B cell (primary cell): ENCODE measurements around the gene ZP3. TPM values are rescaled to one million over a fixed set of nuclear protein-coding genes. Genes with fewer than 3 reads are reported as not detected.
A peak's percentile ranks its signal among the peaks of the same experiment; 100 is the strongest.
"Not testable (repeated sequence)": the region's sequence is repeated elsewhere in the genome, so short reads cannot be mapped to it uniquely, and the experiment has no call there.

Experiments used
- ATAC-seq: fragments of 200-7000 bp; cut with Tn5 transposase; one replicate; pipeline ENCODE4 v1.10.0; 2021; ENCODE audit warnings: low read depth, mild to moderate bottlenecking, moderate number of reproducible peaks, moderate library complexity
- CTCF ChIA-PET: fragments of 350-600 bp; sonication (Branson Sonifier 250); formaldehyde crosslinking; loops from one replicate; lab custom pipeline; 2021; ENCODE audit warnings: antibody characterized with exemption, inconsistent platforms; lab: Charles Lee
- POLR2A ChIA-PET: fragments of 350-600 bp; sonication (Branson Sonifier 250); formaldehyde crosslinking; loops from one replicate; lab custom pipeline; 2021; ENCODE audit warnings: antibody characterized with exemption; lab: Charles Lee
- DNase-seq: peaks from one replicate; pipeline ENCODE4 v3.0.0; 2013
- H2AFZ ChIP-seq: 2 replicates; pipeline ENCODE4 v1.6.1; 2012; ENCODE audit warnings: mild to moderate bottlenecking, low read depth, low read length; ENCODE audit not compliant: insufficient read depth, poor library complexity, severe bottlenecking
- H3K27ac ChIP-seq, 2 donors: 1 replicate in 1 of 2; 2 replicates in 1 of 2; pipeline ENCODE4 v1.5.1; 2012 to 2013; ENCODE audit warnings: low read length in 2 of 2, mild to moderate bottlenecking in 2 of 2, moderate library complexity in 1 of 2
- H3K27me3 ChIP-seq, 4 experiments: fragments of 200-600 bp in 1 of 4; sonication (generic) in 1 of 4; replicated peaks in 1 of 4; 1 replicate in 2 of 4; 2 replicates in 2 of 4; pipeline versions ENCODE4 v1.6.1 to v1.7.0; 2013 to 2016; ENCODE audit warnings: low read length in 3 of 4, mild to moderate bottlenecking in 2 of 4, mixed read lengths in 1 of 4, moderate library complexity in 1 of 4; ENCODE audit not compliant: insufficient read depth in 4 of 4, control insufficient read depth in 3 of 4; ENCODE audit errors: control extremely low read depth in 1 of 4
- H3K36me3 ChIP-seq, 2 experiments: replicated peaks in 1 of 2; 1 replicate in 1 of 2; 2 replicates in 1 of 2; pipeline versions ENCODE4 v1.6.1 to v1.7.1; 2013; ENCODE audit warnings: low read length in 1 of 2; ENCODE audit not compliant: insufficient read depth in 2 of 2, control insufficient read depth in 1 of 2; ENCODE audit errors: control extremely low read depth in 1 of 2, extremely low read depth in 1 of 2
- H3K4me1 ChIP-seq, 2 donors: fragments of 200-600 bp in 1 of 2; sonication (generic) in 1 of 2; 1 replicate in 1 of 2; 2 replicates in 1 of 2; pipeline versions ENCODE4 v1.5.1 to v1.6.1; 2013 to 2017; ENCODE audit warnings: low read length in 2 of 2; ENCODE audit not compliant: control insufficient read depth in 2 of 2, insufficient read depth in 2 of 2
- H3K4me2 ChIP-seq: replicated peaks from 2 replicates; pipeline ENCODE3; 2012; ENCODE audit warnings: mild to moderate bottlenecking, low read depth, low read length; ENCODE audit not compliant: poor library complexity, severe bottlenecking
- H3K4me3 ChIP-seq, 5 experiments: fragments of 200-600 bp in 1 of 5; sonication (generic) in 1 of 5; 1 replicate in 3 of 5; 2 replicates in 2 of 5; pipeline versions ENCODE4 v1.5.1 to v1.7.0; 2011 to 2016; ENCODE audit warnings: low read length in 4 of 5, mild to moderate bottlenecking in 4 of 5, low read depth in 2 of 5, control low read depth in 1 of 5, moderate library complexity in 1 of 5; ENCODE audit not compliant: insufficient read depth in 1 of 5; ENCODE audit errors: control extremely low read depth in 1 of 5, extremely low read depth in 1 of 5
- H3K79me2 ChIP-seq: fragments of 200-600 bp; sonication (generic); one replicate; pipeline ENCODE4 v1.6.0; 2016; ENCODE audit warnings: low read length; ENCODE audit not compliant: control insufficient read depth, insufficient read depth
- H3K9ac ChIP-seq: fragments of 200-600 bp; sonication (generic); 2 replicates; pipeline ENCODE4 v1.6.1; 2017; ENCODE audit warnings: mild to moderate bottlenecking, low read length, moderate library complexity
- H3K9me3 ChIP-seq, 3 donors: one replicate each; pipeline versions ENCODE4 v1.6.1 to v1.7.1; 2013; ENCODE audit warnings: low read length in 2 of 3; ENCODE audit not compliant: control insufficient read depth in 2 of 3, insufficient read depth in 1 of 3; ENCODE audit errors: control extremely low read depth in 1 of 3
- H4K20me1 ChIP-seq: 2 replicates; pipeline ENCODE4 v1.6.0; 2012; ENCODE audit warnings: mild to moderate bottlenecking, low read length; ENCODE audit not compliant: insufficient read depth, control insufficient read depth, poor library complexity, severe bottlenecking
- H3K27ac Mint-ChIP-seq: one replicate; pipeline ENCODE4 v1.8.0; 2021; ENCODE audit warnings: mixed read lengths
- H3K27me3 Mint-ChIP-seq: one replicate; pipeline ENCODE4 v1.8.0; 2021; ENCODE audit warnings: mixed read lengths
- H3K4me1 Mint-ChIP-seq: one replicate; pipeline ENCODE4 v1.8.0; 2021; ENCODE audit warnings: mixed read lengths
- H3K4me3 Mint-ChIP-seq: one replicate; pipeline ENCODE4 v1.8.0; 2021; ENCODE audit warnings: mixed read lengths
- H3K9me3 Mint-ChIP-seq: one replicate; pipeline ENCODE4 v1.8.0; 2022; ENCODE audit warnings: mixed read lengths; ENCODE audit not compliant: insufficient read depth
- WGBS: methylation state at CpG from one replicate; pipeline ENCODE4 v1.1.5; 2013; ENCODE audit warnings: missing lambda C conversion rate; ENCODE audit not compliant: insufficient coverage; 5-methylcytosine and 5-hydroxymethylcytosine counted together
- intact Hi-C: fragments of 100-400 bp; cut with micrococcal nuclease; formaldehyde crosslinking; loops from one replicate; pipeline ENCODE4 v1.10.0; 2022
- polyA plus RNA-seq: library from polyadenylated mRNA; depleted of rRNA; stranded (reverse); fragments of >200 nt; gene quantifications from 2 replicates; pipeline ENCODE4 v1.2.3, GENCODE V29; 2012
- total RNA-seq, 2 donors: library from RNA; stranded (reverse); fragments of 120-200 nt in 1 of 2; gene quantifications; 1 replicate in 1 of 2; 2 replicates in 1 of 2; pipeline versions ENCODE4 v1.2.3 to v1.2.4, GENCODE V29; 2013 to 2022

ZP3 gene
- total and polyA plus RNA-seq, 2 donors (not counting 1 experiment from before 2014, with no cell fraction given): 0.64 to 4.4 TPM

GRCh38 chr7:76461464-76462101 lies 36.8 kb downstream of the ZP3 start, which contains the start of gene DTX2:
TSS of gene DTX2 (plus strand) at chr7:76461709. CDS start at chr7:76480510, 18,801 bp downstream.
- H3K4me2 ChIP-seq, H3K36me3 ChIP-seq, H3K27me3 Mint-ChIP-seq, intact Hi-C loops, DNase-seq, H2AFZ ChIP-seq, H3K9me3 Mint-ChIP-seq, H3K4me1 ChIP-seq, CTCF ChIA-PET, H3K9me3 ChIP-seq, POLR2A ChIA-PET, H4K20me1 ChIP-seq, H3K27ac ChIP-seq, H3K27me3 ChIP-seq, H3K79me2 ChIP-seq, H3K4me1 Mint-ChIP-seq: not testable (repeated sequence)
- Mint-ChIP-seq H3K4me3 (peak within 1 kb of the TSS; percentile 61), H3K27ac (peak within 1 kb of the TSS; percentile 53)
- Histone ChIP-seq H3K9ac (peak within 1 kb of the TSS; percentile 49), H3K4me3 (peak within 1 kb of the TSS in 3 of 5 experiments; percentile 34 to 52 (median 45))
- no CpG with 5 or more reads among the region's 54 CpGs for WGBS
- ATAC-seq: peak; percentile 96

- H3K36me3 ChIP-seq, H3K4me3 ChIP-seq, DNase-seq, CTCF ChIA-PET, H3K4me3 Mint-ChIP-seq, H2AFZ ChIP-seq, H3K27me3 Mint-ChIP-seq, intact Hi-C loops, ATAC-seq, H3K27ac ChIP-seq, H3K27me3 ChIP-seq, H4K20me1 ChIP-seq, H3K27ac Mint-ChIP-seq, POLR2A ChIA-PET, H3K9me3 ChIP-seq, H3K9me3 Mint-ChIP-seq, H3K9ac ChIP-seq, H3K79me2 ChIP-seq, H3K4me2 ChIP-seq, H3K4me1 Mint-ChIP-seq, H3K4me1 ChIP-seq: not testable (repeated sequence)
- WGBS: no CpG with 5 or more reads among the region's 17 CpGs
Observed at GRCh38 chr7:76462271-76462882, 37.6 kb downstream of the ZP3 start.

GRCh38 chr7:76464959-76465358 lies 40.2 kb downstream of the ZP3 start:
- H2AFZ ChIP-seq, H3K9me3 Mint-ChIP-seq, POLR2A ChIA-PET, H3K4me3 ChIP-seq, H3K4me1 Mint-ChIP-seq, H4K20me1 ChIP-seq, H3K9ac ChIP-seq, H3K27ac ChIP-seq, intact Hi-C loops, ATAC-seq, H3K79me2 ChIP-seq, H3K27me3 ChIP-seq, H3K4me3 Mint-ChIP-seq, H3K36me3 ChIP-seq, H3K27ac Mint-ChIP-seq, H3K4me2 ChIP-seq, CTCF ChIA-PET, H3K4me1 ChIP-seq, DNase-seq, H3K9me3 ChIP-seq, H3K27me3 Mint-ChIP-seq: not testable (repeated sequence)
- 86% methylated on average over 2 of the region's 5 CpGs for WGBS

GRCh38 chr7:76465950-76466349 lies 41.2 kb downstream of the ZP3 start:
- H3K9me3 ChIP-seq, H3K9me3 Mint-ChIP-seq, H3K27ac Mint-ChIP-seq, H3K4me1 ChIP-seq, H3K27ac ChIP-seq, CTCF ChIA-PET, H3K36me3 ChIP-seq, H3K27me3 ChIP-seq, POLR2A ChIA-PET, DNase-seq, H3K4me1 Mint-ChIP-seq, H3K79me2 ChIP-seq, H3K4me2 ChIP-seq, H4K20me1 ChIP-seq, H2AFZ ChIP-seq, H3K27me3 Mint-ChIP-seq, intact Hi-C loops, H3K9ac ChIP-seq, ATAC-seq, H3K4me3 ChIP-seq, H3K4me3 Mint-ChIP-seq: not testable (repeated sequence)
- WGBS: no CpG with 5 or more reads among the region's 8 CpGs
